CD4-positive, alpha-beta T cell treated with Interleukin-2 at 100 ng/mL for 4 hours (primary cell): ENCODE results near the gene HEPACAM.
"Not testable (repeated sequence)": the region's sequence is repeated elsewhere in the genome, so short reads cannot be mapped to it uniquely, and the experiment has no call there.

Experiments
- DNase-seq: peaks from one replicate; pipeline ENCODE4 v3.0.0-alpha.2; 2020; ENCODE audit warnings: low spot score

Gene HEPACAM

GRCh38 chr11:124935548-124936514, at the start of gene HEPACAM:
TSS of gene HEPACAM (minus strand) at chr11:124936047. CDS start at chr11:124936006, 41 bp downstream.
- no peak for DNase-seq

- no peak for DNase-seq
Observed at GRCh38 chr11:124984512-124984854, 48.6 kb upstream of the HEPACAM start.

GRCh38 chr11:124983674-124984511, 48.0 kb upstream of the HEPACAM start:
- no peak for DNase-seq

GRCh38 chr11:124982043-124982442, 46.2 kb upstream of the HEPACAM start:
- DNase-seq = no peak

GRCh38 chr11:124978316-124978715, 42.5 kb upstream of the HEPACAM start:
- DNase-seq = no peak

- DNase-seq = no peak
Observed at GRCh38 chr11:124977006-124977405, 41.2 kb upstream of the HEPACAM start.

GRCh38 chr11:124976531-124976930, 40.7 kb upstream of the HEPACAM start:
- DNase-seq = no peak

- DNase-seq = no peak
Observed at GRCh38 chr11:124971810-124972209, 36.0 kb upstream of the HEPACAM start.

- DNase-seq = no peak
Observed at GRCh38 chr11:124970925-124971324, 35.1 kb upstream of the HEPACAM start.

- DNase-seq = not testable (repeated sequence)
Observed at GRCh38 chr11:124968197-124968596, 32.4 kb upstream of the HEPACAM start.

- DNase-seq = peak; percentile 76
Observed at GRCh38 chr11:124961972-124962609, 26.2 kb upstream of the HEPACAM start.

- no peak for DNase-seq
Observed at GRCh38 chr11:124955035-124955434, 19.2 kb upstream of the HEPACAM start.

- DNase-seq = no peak
Observed at GRCh38 chr11:124954590-124954955, 18.7 kb upstream of the HEPACAM start.

GRCh38 chr11:124953753-124954589, 18.1 kb upstream of the HEPACAM start, which contains the start of gene CCDC15:
TSS of gene CCDC15 (plus strand) at chr11:124954202. CDS start at chr11:124954733, 531 bp downstream.
- DNase-seq = peak; percentile 93

- DNase-seq = no peak
Observed at GRCh38 chr11:124951341-124951740, 15.5 kb upstream of the HEPACAM start.

- DNase-seq = peak; percentile 32
Observed at GRCh38 chr11:124950601-124951330, 14.9 kb upstream of the HEPACAM start.

- no peak for DNase-seq
Observed at GRCh38 chr11:124946735-124947141, 10.9 kb upstream of the HEPACAM start.

GRCh38 chr11:124945826-124946225, 10.0 kb upstream of the HEPACAM start:
- no peak for DNase-seq

- DNase-seq = no peak
Observed at GRCh38 chr11:124944565-124944964, 8.7 kb upstream of the HEPACAM start.

GRCh38 chr11:124943741-124944140, 7.9 kb upstream of the HEPACAM start:
- no peak for DNase-seq

GRCh38 chr11:124943254-124943616, 7.4 kb upstream of the HEPACAM start:
- DNase-seq = no peak
